ENCODE results near the gene CCSER1.
"Not testable (repeated sequence)": the region's sequence is repeated elsewhere in the genome, so short reads cannot be mapped to it uniquely, and the experiment has no call there.

CCSER1 gene

GRCh38 chr4:90580326-90580725, 453.1 kb downstream of the CCSER1 start:
- no peak for DNase-seq

GRCh38 chr4:90582087-90582486, 454.9 kb downstream of the CCSER1 start:
- DNase-seq = no peak

- DNase-seq = no peak
These were observed 456.9 kb downstream of the CCSER1 start for GRCh38 chr4:90584051-90584450.

- no peak for DNase-seq
These were observed 458.8 kb downstream of the CCSER1 start for GRCh38 chr4:90585961-90586360.

GRCh38 chr4:90586799-90587198, 459.6 kb downstream of the CCSER1 start:
- DNase-seq = no peak

GRCh38 chr4:90597927-90598326, 470.7 kb downstream of the CCSER1 start:
- DNase-seq = no peak

DNA sequence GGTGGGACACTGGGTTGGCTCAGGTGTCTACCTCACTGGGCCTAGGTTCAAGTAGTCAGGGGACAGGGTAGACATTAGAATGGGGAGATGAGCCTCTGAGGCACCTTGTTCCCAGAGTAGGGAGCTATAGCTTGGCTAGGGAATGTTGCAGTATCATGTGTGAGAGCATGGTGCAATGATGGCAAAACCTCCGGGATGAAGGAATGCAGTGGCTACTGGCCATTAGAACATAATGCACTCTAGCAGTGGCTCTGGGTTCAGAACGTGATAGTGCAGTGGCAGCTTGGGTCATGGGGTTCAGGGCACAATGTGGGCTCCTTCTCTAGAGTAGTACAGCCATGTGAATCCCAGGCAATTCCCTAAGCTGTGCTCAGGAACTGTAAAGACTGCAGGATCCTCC, 471.5 kb downstream of the CCSER1 start:
- no peak for DNase-seq

- no peak for DNase-seq
These were observed 475.5 kb downstream of the CCSER1 start for GRCh38 chr4:90602726-90603125.

- DNase-seq = no peak
These were observed 476.3 kb downstream of the CCSER1 start for GRCh38 chr4:90603540-90603939.

DNA sequence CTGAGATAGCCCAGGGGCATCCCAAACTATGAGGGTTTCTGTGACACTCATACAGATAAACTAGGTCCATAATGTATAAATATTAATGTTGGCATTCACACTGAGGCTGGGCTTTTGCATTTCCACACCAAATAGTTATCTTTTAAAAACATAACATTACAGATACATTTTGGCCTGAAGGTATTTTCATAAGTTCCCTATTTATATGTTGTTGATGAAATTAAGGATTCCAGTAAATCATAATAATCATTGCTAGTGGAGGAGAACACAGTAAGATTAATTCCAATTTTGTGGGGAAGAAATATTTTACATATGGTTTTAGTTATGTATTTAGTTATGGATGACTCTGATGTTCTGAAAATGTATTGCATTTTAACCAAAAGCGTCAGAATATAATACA, 479.6 kb downstream of the CCSER1 start:
- DNase-seq = no peak

GRCh38 chr4:90614371-90614770, 487.2 kb downstream of the CCSER1 start:
- DNase-seq = no peak

GRCh38 chr4:90621080-90621479, 493.9 kb downstream of the CCSER1 start:
- DNase-seq = no peak

- DNase-seq = no peak
These were observed 497.6 kb downstream of the CCSER1 start for GRCh38 chr4:90624781-90625180.

DNA sequence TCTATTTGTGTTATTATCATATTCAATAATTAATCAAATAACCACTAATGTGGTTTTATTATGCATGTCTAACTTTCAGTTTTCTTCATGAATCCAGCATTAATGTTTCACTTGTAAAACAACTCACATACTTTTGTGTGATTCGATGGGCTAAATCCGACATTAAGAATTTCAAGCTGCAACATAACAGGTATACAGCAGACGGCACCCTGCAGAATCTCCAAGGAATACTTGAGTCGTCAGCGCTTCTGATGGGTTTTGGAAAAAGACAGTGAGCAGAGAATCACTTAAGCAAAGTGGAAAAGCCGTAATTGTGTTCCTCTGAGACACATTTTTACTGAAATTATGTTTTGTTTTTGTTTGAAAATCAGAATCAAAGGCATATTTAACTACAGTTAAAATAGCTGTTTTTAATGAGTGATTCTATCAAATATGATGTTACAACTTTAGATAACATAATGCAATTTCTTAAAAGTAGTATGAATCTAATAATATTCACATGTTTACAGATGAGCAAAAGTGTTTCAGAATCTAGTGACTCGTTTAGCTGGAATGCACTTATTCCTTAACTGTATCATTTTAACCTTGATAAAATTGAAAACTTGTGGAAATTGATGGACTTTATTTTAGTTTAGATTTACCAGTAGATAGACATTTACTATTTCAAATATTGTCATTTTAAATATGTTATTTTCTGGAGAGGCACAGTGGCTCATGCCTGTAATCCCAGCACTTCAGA, 514.8 kb downstream of the CCSER1 start:
- no peak for DNase-seq

DNA sequence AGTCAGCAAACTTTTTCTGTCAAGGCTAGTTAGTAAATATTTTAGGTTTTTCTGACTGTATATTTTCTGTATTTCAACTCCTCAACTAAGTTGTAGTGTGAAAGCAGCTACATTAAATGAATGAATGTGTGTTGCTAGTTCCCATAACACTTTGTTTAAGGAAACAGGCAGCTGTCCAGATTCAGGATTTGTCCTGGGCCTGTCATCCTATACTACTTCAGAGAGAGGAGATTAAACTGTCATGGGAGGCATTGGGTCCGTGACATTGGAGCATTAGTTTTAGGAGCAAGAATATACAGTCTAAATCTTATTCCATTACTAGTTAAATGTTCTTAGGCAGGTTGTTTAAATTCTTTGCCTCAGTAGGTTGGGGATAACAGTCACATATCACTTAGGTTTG, 516.0 kb downstream of the CCSER1 start:
- DNase-seq = no peak

GRCh38 chr4:90648311-90648710, 521.1 kb downstream of the CCSER1 start:
- DNase-seq = no peak

- no peak for DNase-seq
These were observed 521.6 kb downstream of the CCSER1 start for GRCh38 chr4:90648791-90649190.

DNA sequence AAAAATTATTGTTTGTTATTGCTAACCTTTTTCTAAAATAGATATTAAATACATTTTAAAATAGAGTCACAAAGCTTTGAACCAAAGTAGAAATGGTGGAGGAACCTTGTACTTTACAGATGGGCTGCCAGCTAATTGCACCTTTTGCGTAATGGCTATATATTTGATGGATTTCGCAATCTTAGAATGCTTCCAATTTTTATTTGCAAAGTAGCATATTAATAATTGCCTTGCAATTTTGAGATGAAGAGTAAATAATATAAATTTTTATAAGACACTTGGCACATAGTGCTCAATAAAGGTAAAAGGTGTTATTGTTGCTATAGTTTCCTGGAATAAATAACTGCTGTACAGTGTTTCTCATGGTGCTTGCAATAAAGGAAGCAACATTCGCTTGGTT, 533.5 kb downstream of the CCSER1 start:
- no peak for DNase-seq

DNA sequence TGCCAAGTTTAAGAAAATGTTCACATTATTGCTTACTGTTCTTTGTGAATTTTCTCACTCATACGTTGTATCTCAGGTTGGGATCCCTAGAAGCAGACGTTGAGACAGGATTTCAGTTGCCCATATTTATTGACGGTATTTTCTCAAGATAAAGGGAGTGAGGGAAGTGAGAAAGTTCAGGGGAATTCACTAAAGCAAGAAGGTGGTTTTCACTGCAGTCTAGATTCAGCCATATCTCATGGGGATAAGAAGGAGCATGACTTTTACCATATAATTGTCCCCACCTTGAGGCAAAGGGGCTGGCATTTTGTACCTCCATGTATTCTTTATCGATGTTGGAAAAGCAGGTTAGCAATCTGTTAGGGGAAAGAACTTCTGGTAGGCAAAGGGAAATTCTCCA, 543.0 kb downstream of the CCSER1 start:
- DNase-seq = no peak

GRCh38 chr4:90689739-90690138, 562.5 kb downstream of the CCSER1 start:
- no peak for DNase-seq

- DNase-seq = no peak
These were observed 568.2 kb downstream of the CCSER1 start for GRCh38 chr4:90695411-90695810.

DNA sequence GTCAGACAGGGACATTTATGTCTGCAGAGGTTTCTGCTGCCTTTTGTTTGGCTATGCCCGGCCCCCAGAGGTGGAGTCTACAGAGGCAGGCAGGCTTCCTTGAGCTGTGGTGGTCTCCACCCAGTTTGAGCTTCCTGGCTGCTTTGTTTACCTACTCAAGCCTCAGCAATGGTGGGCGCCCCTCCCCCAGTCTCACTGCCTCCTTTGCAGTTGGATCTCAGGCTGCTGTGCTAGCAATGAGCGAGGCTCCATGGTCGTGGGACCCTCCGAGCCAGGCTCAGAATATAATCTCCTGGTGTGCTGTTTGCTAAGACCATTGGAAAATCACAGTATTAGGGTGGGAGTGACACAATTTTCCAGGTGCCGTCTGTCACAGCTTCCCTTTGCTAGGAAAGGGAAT, 578.3 kb downstream of the CCSER1 start:
- not testable (repeated sequence) for DNase-seq

GRCh38 chr4:90715242-90715641, 588.0 kb downstream of the CCSER1 start:
- no peak for DNase-seq

- no peak for DNase-seq
These were observed 591.7 kb downstream of the CCSER1 start for GRCh38 chr4:90718931-90719330.

- DNase-seq = no peak
These were observed 600.7 kb downstream of the CCSER1 start for GRCh38 chr4:90727938-90728337.
